GM12878 (cell line): Measurements from ENCODE around the gene HNMT. TPM values are rescaled to one million over a fixed set of nuclear protein-coding genes. Genes with fewer than 3 reads are reported as not detected.

Experiments used
- ATAC-seq: fragments of 200-7000 bp; cut with Tn5 transposase; 3 replicates; pipeline ENCODE4 v1.9.1; 2020; ENCODE audit warnings: mild to moderate bottlenecking, moderate library complexity
- BruUV-seq: library from RNA; stranded (reverse); fragments of 400-500 nt; replicated peaks from 2 replicates; lab custom pipeline; 2021; lab: Mats Ljungman, UMichigan
- CTCF ChIA-PET: fragments of 300-600 bp; sonication (Branson Sonifier 250); formaldehyde crosslinking; extraction: SDS; loops from one replicate; lab custom pipeline; 2021; ENCODE audit warnings: inconsistent platforms; lab: Yijun Ruan, JAX
- POLR2A ChIA-PET: fragments of 350-600 bp; formaldehyde crosslinking; extraction: SDS; loops from one replicate; lab custom pipeline; 2021; ENCODE audit warnings: inconsistent platforms; lab: Charles Lee
- RAD21 ChIA-PET: fragments of 300-600 bp; sonication (Branson Sonifier 250); formaldehyde crosslinking; loops from one replicate; lab custom pipeline; 2023; ENCODE audit warnings: antibody characterized with exemption; ENCODE audit not compliant: unreplicated experiment; lab: Charles Lee
- SMC1A ChIA-PET: fragments of 300-600 bp; sonication (Branson Sonifier 250); formaldehyde crosslinking; loops from one replicate; lab custom pipeline; 2023; ENCODE audit not compliant: unreplicated experiment, uncharacterized antibody; lab: Charles Lee
- DNase-seq: peaks from one replicate; pipeline ENCODE4 v3.0.0-alpha.2; 2011; ENCODE audit warnings: low read depth, low spot score
- FAIRE-seq: peaks from 3 replicates; lab custom pipeline; 2011; peaks lifted over from hg19 to GRCh38; lab: Jason Lieb, UNC
- H2AFZ ChIP-seq: 2 replicates; pipeline ENCODE4 v1.6.0; 2011; ENCODE audit warnings: low read depth, low read length, control low read depth; ENCODE audit not compliant: control insufficient read depth
- H3K27ac ChIP-seq: 2 replicates; pipeline ENCODE4 v1.5.1; 2011; ENCODE audit warnings: control low read depth; ENCODE audit not compliant: control insufficient read depth, insufficient read depth
- H3K27me3 ChIP-seq, 2 experiments: replicated peaks in 1 of 2; 2 replicates each; pipeline versions ENCODE4 v1.6.0 to v1.6.1; 2011; ENCODE audit warnings: low read length in 1 of 2; ENCODE audit not compliant: control insufficient read depth in 2 of 2, insufficient read depth in 2 of 2
- H3K36me3 ChIP-seq, 2 experiments: 2 replicates each; pipeline ENCODE4 v1.5.1; 2011; ENCODE audit warnings: low read length in 1 of 2; ENCODE audit not compliant: control insufficient read depth in 2 of 2, insufficient read depth in 2 of 2
- H3K4me1 ChIP-seq: 2 replicates; pipeline ENCODE4 v1.6.1; 2011; ENCODE audit warnings: mild to moderate bottlenecking, low read length, moderate library complexity, mixed read lengths; ENCODE audit not compliant: control insufficient read depth, insufficient read depth
- H3K4me2 ChIP-seq: 2 replicates; pipeline ENCODE4 v1.6.0; 2011; ENCODE audit warnings: control low read depth; ENCODE audit not compliant: control insufficient read depth, insufficient read depth
- H3K4me3 ChIP-seq: fragments of 200-600 bp; sonication (generic); 2 replicates; pipeline ENCODE4 v1.5.1; 2016
- H3K79me2 ChIP-seq: 2 replicates; pipeline ENCODE4 v1.6.0; 2011; ENCODE audit warnings: low read length; ENCODE audit not compliant: control insufficient read depth, insufficient read depth
- H3K9ac ChIP-seq: 2 replicates; pipeline ENCODE4 v1.8.0; 2011; ENCODE audit warnings: low read length, control low read depth, mixed read lengths; ENCODE audit not compliant: control insufficient read depth, insufficient read depth
- H3K9me3 ChIP-seq: replicated peaks from 3 replicates; pipeline ENCODE4 v1.5.1; 2011; ENCODE audit warnings: mild to moderate bottlenecking, low read length; ENCODE audit not compliant: control insufficient read depth, insufficient read depth
- H4K20me1 ChIP-seq: 2 replicates; pipeline ENCODE4 v1.6.0; 2011; ENCODE audit not compliant: control insufficient read depth, insufficient read depth
- BRCA1 ChIP-seq: IDR thresholded peaks from 2 replicates; pipeline ENCODE4 v1.6.1; 2011; ENCODE audit warnings: low read depth, low read length, improper control_type of control experiment
- E2F8 ChIP-seq: fragments of 450-650 bp; IDR thresholded peaks from 2 replicates; pipeline ENCODE4 v1.6.1; 2018; ENCODE audit warnings: mild to moderate bottlenecking, low read depth, moderate library complexity; ENCODE audit not compliant: partially characterized antibody
- E4F1 ChIP-seq: fragments of 450-650 bp; IDR thresholded peaks from 2 replicates; pipeline ENCODE4 v1.6.1; 2018; ENCODE audit warnings: borderline replicate concordance, mild to moderate bottlenecking; ENCODE audit not compliant: partially characterized antibody
- EZH2 ChIP-seq: IDR thresholded peaks from 2 replicates; pipeline ENCODE4 v1.6.1; 2012; ENCODE audit warnings: low read depth, mild to moderate bottlenecking, control low read depth, inconsistent platforms, low read length, borderline replicate concordance; ENCODE audit not compliant: control insufficient read depth
- KLF5 ChIP-seq: fragments of 450-650 bp; IDR thresholded peaks from 2 replicates; pipeline ENCODE4 v1.6.1; 2014; ENCODE audit warnings: mild to moderate bottlenecking; ENCODE audit not compliant: partially characterized antibody
- LARP7 ChIP-seq: fragments of 450-650 bp; IDR thresholded peaks from 2 replicates; pipeline ENCODE4 v1.6.1; 2017; ENCODE audit warnings: mild to moderate bottlenecking
- NR2C1 ChIP-seq: fragments of 450-650 bp; IDR thresholded peaks from 2 replicates; pipeline ENCODE4 v1.6.1; 2017; ENCODE audit warnings: antibody characterized with exemption, mild to moderate bottlenecking, moderate library complexity
- TCF3 ChIP-seq: IDR thresholded peaks from 2 replicates; pipeline ENCODE4 v1.6.1; 2012; ENCODE audit warnings: low read depth, mild to moderate bottlenecking, low read length, borderline replicate concordance; ENCODE audit not compliant: insufficient read depth
- ZBED1 ChIP-seq: IDR thresholded peaks from 2 replicates; pipeline ENCODE4 v1.6.1; 2016; ENCODE audit warnings: borderline replicate concordance
- ZNF24 ChIP-seq: fragments of 450-650 bp; IDR thresholded peaks from 2 replicates; pipeline ENCODE4 v1.6.1; 2017; ENCODE audit warnings: antibody characterized with exemption, mild to moderate bottlenecking
- WGBS: methylation state at CpG from one replicate; pipeline ENCODE4 v1.1.6; 2016; ENCODE audit warnings: low lambda C conversion rate; ENCODE audit not compliant: insufficient replicate concordance, insufficient coverage; ENCODE audit errors: missing lambda C conversion rate; 5-methylcytosine and 5-hydroxymethylcytosine counted together
- in situ Hi-C: fragments of 300-500 bp; cut with MboI; formaldehyde crosslinking; loops from 9 replicates; pipeline ENCODE4 v1.14.3; 2018; ENCODE audit warnings: mixed read lengths
- intact Hi-C: fragments of 100-400 bp; cut with micrococcal nuclease; formaldehyde crosslinking; loops from one replicate; pipeline ENCODE4 v1.14.2; 2022; ENCODE audit not compliant: unreplicated experiment
- polyA plus RNA-seq, 11 experiments: library from polyadenylated mRNA; depleted of rRNA in 4 of 11; unstranded in 6 of 11; stranded (reverse) in 5 of 11; fragments of >200 nt; fragmentation: Nextera tagmentation in 4 of 11; fragmentation: Illumina TruSeq in 1 of 11; extraction: Ambion mirVana in 4 of 11; extraction: Trizol in 1 of 11; gene quantifications; 1 replicate in 1 of 11; 2 replicates in 10 of 11; pipeline versions ENCODE4 v1.2.1 to v1.2.3, GENCODE V29; 2011 to 2016; ENCODE audit warnings: inconsistent platforms in 2 of 11, missing spikeins in 2 of 11, low read depth in 1 of 11
- total RNA-seq, 4 experiments: library from RNA; depleted of rRNA in 3 of 4; stranded (reverse); fragments of >200 nt in 3 of 4; fragmentation: Illumina TruSeq in 1 of 4; extraction: Trizol in 1 of 4; gene quantifications; 2 replicates each; pipeline versions ENCODE4 v1.2.1 to v1.2.3, GENCODE V29; 2013 to 2021
- TF ChIP-seq, protein P1 (sequence below): fragments of 150-350 bp; IDR thresholded peaks from 2 replicates; pipeline ENCODE4 v1.6.1; 2016; ENCODE audit warnings: low read depth, low read length

The HNMT gene
- total and polyA plus RNA-seq, 10 of the 15 experiments (the other 5 are each of a cell fraction or from before 2014, with no cell fraction given) = not detected

GRCh38 chr2:137927846-137928245 is 36.4 kb upstream of the HNMT start (continued):
- TF ChIP-seq BRCA1 (no peak), ZNF24 (no peak), E2F8 (no peak)
- TF ChIP-seq, all 136 proteins: peak for 0

- no TSS peak for BruUV-seq
- FAIRE-seq (no peak), DNase-seq (no peak), ATAC-seq (no peak)
- RAD21 ChIA-PET = no interaction called here
- no peak overlapping the region for H3K27ac ChIP-seq
- H3K9me3 ChIP-seq = no peaks in the 10 kb centered on the region
- SMC1A ChIA-PET = interaction anchor here (0.7 to 1.2 kb wide), 3 partner anchors 10 to 573 kb away, joined by 3 to 4 read pairs (median 3); partner anchors contain the start of gene SPOPL
- no peak overlapping the region for H3K4me2 ChIP-seq
- no peaks in the 10 kb centered on the region for H3K36me3 ChIP-seq
- H3K4me3 ChIP-seq = no peak overlapping the region
- in situ Hi-C loops = no loop called here
- H3K4me1 ChIP-seq = no peaks in the 10 kb centered on the region
- intact Hi-C loops = no loop called here
- CTCF ChIA-PET = interaction anchor here (1.5 kb wide), 1 partner anchor 17 kb away, joined by 7 read pairs; no protein-coding TSS in a partner anchor
- H3K79me2 ChIP-seq = no peaks in the 10 kb centered on the region
- 30% methylated on average over 4 of the region's 4 CpGs for WGBS
- H3K9ac ChIP-seq = no peak overlapping the region
- no peaks in the 10 kb centered on the region for H4K20me1 ChIP-seq
- POLR2A ChIA-PET = interaction anchor here (0.6 kb wide), 1 partner anchor 274 kb away, joined by 3 read pairs; no protein-coding TSS in a partner anchor
- no peaks in the 10 kb centered on the region for H3K27me3 ChIP-seq
- no peak overlapping the region for H2AFZ ChIP-seq
- TF ChIP-seq EZH2 (no peak), E4F1 (no peak), NR2C1 (no peak), LARP7 (no peak), TCF3 (no peak), KLF5 (no peak), ZBED1 (no peak)
- TF ChIP-seq, protein P1, sequence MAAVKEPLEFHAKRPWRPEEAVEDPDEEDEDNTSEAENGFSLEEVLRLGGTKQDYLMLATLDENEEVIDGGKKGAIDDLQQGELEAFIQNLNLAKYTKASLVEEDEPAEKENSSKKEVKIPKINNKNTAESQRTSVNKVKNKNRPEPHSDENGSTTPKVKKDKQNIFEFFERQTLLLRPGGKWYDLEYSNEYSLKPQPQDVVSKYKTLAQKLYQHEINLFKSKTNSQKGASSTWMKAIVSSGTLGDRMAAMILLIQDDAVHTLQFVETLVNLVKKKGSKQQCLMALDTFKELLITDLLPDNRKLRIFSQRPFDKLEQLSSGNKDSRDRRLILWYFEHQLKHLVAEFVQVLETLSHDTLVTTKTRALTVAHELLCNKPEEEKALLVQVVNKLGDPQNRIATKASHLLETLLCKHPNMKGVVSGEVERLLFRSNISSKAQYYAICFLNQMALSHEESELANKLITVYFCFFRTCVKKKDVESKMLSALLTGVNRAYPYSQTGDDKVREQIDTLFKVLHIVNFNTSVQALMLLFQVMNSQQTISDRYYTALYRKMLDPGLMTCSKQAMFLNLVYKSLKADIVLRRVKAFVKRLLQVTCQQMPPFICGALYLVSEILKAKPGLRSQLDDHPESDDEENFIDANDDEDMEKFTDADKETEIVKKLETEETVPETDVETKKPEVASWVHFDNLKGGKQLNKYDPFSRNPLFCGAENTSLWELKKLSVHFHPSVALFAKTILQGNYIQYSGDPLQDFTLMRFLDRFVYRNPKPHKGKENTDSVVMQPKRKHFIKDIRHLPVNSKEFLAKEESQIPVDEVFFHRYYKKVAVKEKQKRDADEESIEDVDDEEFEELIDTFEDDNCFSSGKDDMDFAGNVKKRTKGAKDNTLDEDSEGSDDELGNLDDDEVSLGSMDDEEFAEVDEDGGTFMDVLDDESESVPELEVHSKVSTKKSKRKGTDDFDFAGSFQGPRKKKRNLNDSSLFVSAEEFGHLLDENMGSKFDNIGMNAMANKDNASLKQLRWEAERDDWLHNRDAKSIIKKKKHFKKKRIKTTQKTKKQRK = no peak
These were observed 35.4 kb upstream of the HNMT start for GRCh38 chr2:137928547-137929518.
